ENCODE measurements around the gene TTC22. TPM values are rescaled to one million over a fixed set of nuclear protein-coding genes. Genes with fewer than 3 reads are reported as not detected.

Gene TTC22
- total RNA-seq, 1 donor, result not detected

GRCh38 chr1:54741531-54741930 lies 59.6 kb downstream of the TTC22 start:
- Histone ChIP-seq H3K79me2 (ENCODE audit: insufficient read depth, low read length) (no peaks in the 10 kb centered on the region), H3K36me3 (ENCODE audit: insufficient read depth, low read length) (peaks cover 54% of the 10 kb centered on the region), H3K9me3 (ENCODE audit: low read depth, low read length) (no peaks in the 10 kb centered on the region), H3K4me1 (ENCODE audit: insufficient read depth, low read length) (no peaks in the 10 kb centered on the region), H3K27me3 (ENCODE audit: insufficient read depth, low read length) (no peaks in the 10 kb centered on the region), H3K4me2 (ENCODE audit: insufficient read depth, low read length) (no peak overlapping the region), H2AFZ (ENCODE audit: low read length) (no peak overlapping the region), H3K27ac (ENCODE audit: low read depth, low read length) (no peak overlapping the region), H4K20me1 (ENCODE audit: insufficient read depth, low read length) (no peaks in the 10 kb centered on the region), H3K4me3 (ENCODE audit: insufficient read depth, low read length) (no peak overlapping the region)
- DNase-seq (ENCODE audit: insufficient read length, low spot score, missing footprints), result no peak
- TF ChIP-seq CTCF (IDR thresholded peaks at IDR 0.05; ENCODE audit: extremely low read depth, low read depth, low read length), result no peak

- Histone ChIP-seq H3K4me1 (ENCODE audit: insufficient read depth, low read length) (no peaks in the 10 kb centered on the region), H3K79me2 (ENCODE audit: insufficient read depth, low read length) (no peaks in the 10 kb centered on the region), H3K27me3 (ENCODE audit: insufficient read depth, low read length) (no peaks in the 10 kb centered on the region), H3K4me3 (ENCODE audit: insufficient read depth, low read length) (no peak overlapping the region), H3K9me3 (ENCODE audit: low read depth, low read length) (no peaks in the 10 kb centered on the region), H3K36me3 (ENCODE audit: insufficient read depth, low read length) (peaks cover 74% of the 10 kb centered on the region), H3K27ac (ENCODE audit: low read depth, low read length) (no peak overlapping the region), H4K20me1 (ENCODE audit: insufficient read depth, low read length) (no peaks in the 10 kb centered on the region), H3K4me2 (ENCODE audit: insufficient read depth, low read length) (no peak overlapping the region), H2AFZ (ENCODE audit: low read length) (no peak overlapping the region)
- TF ChIP-seq CTCF (IDR thresholded peaks at IDR 0.05; ENCODE audit: extremely low read depth, low read depth, low read length), result no peak
- DNase-seq (ENCODE audit: insufficient read length, low spot score, missing footprints), result peak; percentile 26
These were observed 62.9 kb downstream of the TTC22 start for GRCh38 chr1:54738244-54738643.

- Histone ChIP-seq H3K27me3 (ENCODE audit: insufficient read depth, low read length) (no peaks in the 10 kb centered on the region), H2AFZ (ENCODE audit: low read length) (no peak overlapping the region), H3K27ac (ENCODE audit: low read depth, low read length) (no peak overlapping the region), H3K79me2 (ENCODE audit: insufficient read depth, low read length) (no peaks in the 10 kb centered on the region), H3K4me1 (ENCODE audit: insufficient read depth, low read length) (no peaks in the 10 kb centered on the region), H3K9me3 (ENCODE audit: low read depth, low read length) (no peaks in the 10 kb centered on the region), H3K4me2 (ENCODE audit: insufficient read depth, low read length) (no peak overlapping the region), H4K20me1 (ENCODE audit: insufficient read depth, low read length) (no peaks in the 10 kb centered on the region), H3K36me3 (ENCODE audit: insufficient read depth, low read length) (peaks cover 77% of the 10 kb centered on the region), H3K4me3 (ENCODE audit: insufficient read depth, low read length) (no peak overlapping the region)
- TF ChIP-seq CTCF (IDR thresholded peaks at IDR 0.05; ENCODE audit: extremely low read depth, low read depth, low read length), result no peak
- no peak for DNase-seq (ENCODE audit: insufficient read length, low spot score, missing footprints)
These were observed 64.4 kb downstream of the TTC22 start for GRCh38 chr1:54736685-54737084.

Other genes with a start within 250 kb of the TTC22 start
- not detected in 2 replicates for gene FAM151A, start 177.8 kb downstream of the TTC22 start, total RNA-seq
- 0.36 and 0.59 TPM in 2 replicates for gene MROH7, start 159.5 kb downstream of the TTC22 start, total RNA-seq
- gene TTC4, start 85.5 kb downstream of the TTC22 start, total RNA-seq, result 19.7 and 27.9 TPM in 2 replicates
- gene PARS2, start 36.8 kb downstream of the TTC22 start, total RNA-seq, result 6.2 and 7.4 TPM in 2 replicates
- 151 and 168 TPM in 2 replicates for gene DHCR24, start 85.9 kb upstream of the TTC22 start, total RNA-seq
- not detected in 2 replicates for gene TMEM61, start 179.3 kb upstream of the TTC22 start, total RNA-seq
- not detected in 2 replicates for gene BSND, start 197.6 kb upstream of the TTC22 start, total RNA-seq
- 3.5 and 6.5 TPM in 2 replicates for gene PCSK9, start 238.2 kb upstream of the TTC22 start, total RNA-seq